Measurements from ENCODE around the gene RNASE8.
"Not testable (repeated sequence)": the region's sequence is repeated elsewhere in the genome, so short reads cannot be mapped to it uniquely, and the experiment has no call there.

RNASE8 gene, protein sequence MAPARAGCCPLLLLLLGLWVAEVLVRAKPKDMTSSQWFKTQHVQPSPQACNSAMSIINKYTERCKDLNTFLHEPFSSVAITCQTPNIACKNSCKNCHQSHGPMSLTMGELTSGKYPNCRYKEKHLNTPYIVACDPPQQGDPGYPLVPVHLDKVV

DNA sequence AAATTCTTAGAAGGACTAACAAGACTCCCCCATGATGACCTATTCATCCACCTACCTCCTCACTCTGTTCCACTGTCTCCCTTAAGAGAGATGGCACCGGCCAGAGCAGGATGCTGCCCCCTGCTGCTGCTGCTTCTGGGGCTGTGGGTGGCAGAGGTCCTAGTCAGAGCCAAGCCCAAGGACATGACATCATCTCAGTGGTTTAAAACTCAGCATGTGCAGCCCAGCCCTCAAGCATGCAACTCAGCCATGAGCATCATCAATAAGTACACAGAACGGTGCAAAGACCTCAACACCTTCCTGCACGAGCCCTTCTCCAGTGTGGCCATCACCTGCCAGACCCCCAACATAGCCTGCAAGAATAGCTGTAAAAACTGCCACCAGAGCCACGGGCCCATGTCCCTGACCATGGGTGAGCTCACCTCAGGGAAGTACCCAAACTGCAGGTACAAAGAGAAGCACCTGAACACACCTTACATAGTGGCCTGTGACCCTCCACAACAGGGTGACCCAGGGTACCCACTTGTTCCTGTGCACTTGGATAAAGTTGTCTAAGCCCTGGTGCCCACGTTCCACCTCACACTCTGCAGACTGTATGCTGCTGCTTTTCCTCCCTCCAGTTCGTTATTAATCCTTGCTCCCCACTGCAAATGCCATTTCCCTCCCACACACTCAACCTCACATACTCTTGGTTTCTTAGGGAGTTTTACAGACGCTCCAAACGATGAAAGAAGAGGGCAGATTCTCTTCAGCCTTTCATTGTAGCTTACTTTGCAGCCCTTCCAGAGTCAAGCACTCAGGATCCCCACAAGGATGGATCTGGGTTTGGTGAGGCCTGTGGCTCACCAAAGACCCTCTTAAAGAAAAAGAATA is at the start of gene RNASE8:
TSS of gene RNASE8 (plus strand) at position 20 of the 873 bp plus-strand sequence. CDS start at position 91, 71 bp downstream.
- no peak for DNase-seq

DNA sequence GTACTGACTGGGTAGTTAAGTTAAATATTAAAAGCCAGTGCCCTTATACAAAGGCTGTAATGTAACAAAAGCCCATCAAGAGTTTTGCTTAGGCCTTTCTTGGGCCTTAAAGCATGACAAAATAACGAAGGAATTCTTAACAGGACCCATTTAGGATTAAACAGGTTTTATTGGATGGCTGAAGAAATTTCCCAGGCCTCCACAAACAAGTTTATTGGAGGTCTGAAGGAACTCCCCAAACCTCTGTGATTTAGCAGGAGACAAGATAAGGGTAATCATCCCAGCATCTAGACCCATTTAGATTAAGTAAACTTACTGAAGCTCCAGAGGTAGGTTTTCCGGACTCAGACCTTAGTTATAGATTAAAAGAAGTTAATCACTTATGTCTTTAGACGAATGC is 47.9 kb upstream of the RNASE8 start:
- not testable (repeated sequence) for DNase-seq

DNA sequence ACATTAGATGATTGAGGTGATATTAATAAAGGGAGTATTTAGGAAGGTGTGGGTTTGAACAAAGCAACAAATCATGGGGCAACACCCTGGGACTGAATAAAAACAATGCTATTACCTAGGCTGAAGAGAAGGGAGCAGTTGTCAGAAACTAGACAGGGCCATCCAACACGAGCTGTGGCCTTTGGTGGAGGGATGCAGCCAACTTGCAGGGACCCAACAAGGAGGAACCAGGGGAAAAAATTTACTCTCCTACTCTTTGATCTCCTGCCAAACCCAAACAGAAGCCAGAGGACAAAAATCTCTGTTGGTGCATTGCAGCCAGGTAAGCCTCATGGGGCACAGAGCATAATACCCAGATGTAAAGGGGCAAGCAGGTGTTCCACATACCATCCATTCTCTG is 46.5 kb upstream of the RNASE8 start:
- DNase-seq, result no peak

DNA sequence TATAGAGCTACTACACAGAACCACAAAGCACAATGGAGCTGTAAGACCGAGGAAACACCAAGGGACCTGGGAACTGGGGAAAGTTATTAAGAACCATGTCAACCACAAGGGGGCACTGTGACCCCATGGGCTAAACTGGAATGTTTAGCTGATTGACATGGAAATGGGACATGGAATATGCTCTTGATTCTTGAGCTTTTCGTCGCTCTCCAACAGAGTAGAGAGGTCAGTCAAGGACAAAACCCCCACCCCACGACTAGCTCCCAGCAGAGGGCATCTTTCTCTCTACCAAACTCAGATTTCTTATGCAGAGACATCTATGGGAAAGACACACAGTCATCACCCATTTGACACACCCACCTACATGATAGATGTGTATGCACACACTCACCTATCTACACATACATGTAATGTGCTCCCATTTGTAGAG is 42.8 kb upstream of the RNASE8 start:
- peak; percentile 91 for DNase-seq

DNA sequence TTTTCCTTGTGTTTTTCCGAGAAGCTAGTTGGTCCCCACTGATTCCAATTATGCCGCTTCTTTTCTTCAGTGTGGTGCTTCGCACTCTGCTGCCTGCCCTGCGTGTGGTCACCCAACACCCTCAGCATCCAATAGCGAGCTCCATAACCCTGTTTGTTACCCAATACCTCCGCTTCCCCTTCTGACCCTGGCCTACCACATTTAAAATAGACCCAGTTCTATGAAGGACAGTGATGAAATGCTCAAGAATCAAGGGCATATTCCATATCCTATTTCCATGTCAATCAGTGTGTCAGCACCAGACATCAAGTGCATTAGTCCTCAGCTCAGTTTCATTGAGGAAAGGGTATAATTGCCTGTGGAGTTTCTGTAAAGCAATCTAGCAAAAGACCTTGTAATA is 42.3 kb upstream of the RNASE8 start:
- no peak for DNase-seq

DNA sequence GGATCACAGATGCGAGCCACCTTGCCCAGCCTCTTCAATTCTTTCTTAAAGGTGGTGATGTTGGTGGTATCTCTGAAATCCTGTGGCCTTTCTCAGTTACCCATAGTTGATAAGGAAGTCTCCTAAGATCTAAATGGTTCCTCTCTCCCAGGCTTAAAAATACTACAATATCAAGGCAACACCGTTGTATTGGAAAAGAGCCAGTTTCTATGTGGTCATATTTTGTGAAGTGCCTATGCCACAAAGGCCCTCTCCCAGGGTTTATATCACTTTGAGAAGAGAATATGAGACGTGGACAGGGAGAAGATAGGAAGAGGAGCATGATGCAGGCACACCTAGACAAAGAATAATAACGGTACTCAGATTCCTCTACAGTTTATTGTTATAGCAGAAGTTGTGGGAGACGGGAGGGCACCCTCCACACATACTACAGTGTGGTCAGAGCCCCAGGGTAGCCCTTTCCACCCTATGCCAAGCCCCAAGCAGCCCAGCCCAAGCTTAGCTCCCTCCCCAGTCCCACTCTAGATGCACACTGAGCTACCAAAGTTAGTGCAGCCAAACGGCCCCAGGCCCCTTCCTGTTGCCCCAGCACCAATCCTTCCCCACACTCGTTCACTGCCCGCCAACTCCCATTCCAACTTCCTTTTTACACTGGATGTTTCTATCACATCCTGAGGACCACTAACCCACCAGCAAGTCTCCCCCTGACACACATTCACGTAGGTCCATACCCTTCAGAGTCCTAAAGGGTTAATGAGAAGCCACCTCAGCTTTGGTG is 41.0 kb upstream of the RNASE8 start:
- DNase-seq, result no peak

DNA sequence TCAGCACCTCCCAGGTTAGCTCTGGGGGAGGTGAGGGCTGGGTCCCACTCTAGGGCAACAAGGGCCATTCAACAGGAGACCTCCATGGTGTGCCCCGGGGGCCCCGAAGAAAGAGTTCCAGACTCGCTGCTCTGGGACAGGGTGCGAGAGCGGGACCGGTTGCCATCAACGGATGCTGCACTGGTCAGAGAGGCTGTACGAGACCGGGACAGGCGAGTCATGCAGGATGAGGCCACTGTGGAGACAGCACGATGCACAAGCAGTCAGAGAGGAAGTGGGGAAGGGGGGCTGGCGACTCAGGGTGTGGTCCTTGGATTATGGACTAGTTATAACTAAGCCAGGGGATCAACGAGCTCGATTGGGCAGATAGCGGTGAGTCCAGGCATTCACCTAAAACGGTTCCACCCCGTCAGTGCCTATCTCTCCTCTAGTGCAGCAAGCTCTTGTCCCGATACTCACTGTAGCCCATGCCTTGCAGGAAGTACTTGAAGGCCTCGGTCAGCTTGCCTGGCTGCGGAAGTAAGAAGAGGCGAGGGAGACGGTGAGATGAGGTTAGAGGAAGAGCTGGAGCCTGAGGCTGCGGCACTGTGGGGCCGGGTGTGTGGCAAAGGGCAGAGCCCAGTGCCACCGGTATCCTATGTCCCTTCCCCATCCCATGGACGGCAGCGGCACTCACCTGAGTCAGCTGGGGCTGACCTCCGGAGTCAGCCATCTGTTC is 39.9 kb upstream of the RNASE8 start:
- DNase-seq, result no peak

DNA sequence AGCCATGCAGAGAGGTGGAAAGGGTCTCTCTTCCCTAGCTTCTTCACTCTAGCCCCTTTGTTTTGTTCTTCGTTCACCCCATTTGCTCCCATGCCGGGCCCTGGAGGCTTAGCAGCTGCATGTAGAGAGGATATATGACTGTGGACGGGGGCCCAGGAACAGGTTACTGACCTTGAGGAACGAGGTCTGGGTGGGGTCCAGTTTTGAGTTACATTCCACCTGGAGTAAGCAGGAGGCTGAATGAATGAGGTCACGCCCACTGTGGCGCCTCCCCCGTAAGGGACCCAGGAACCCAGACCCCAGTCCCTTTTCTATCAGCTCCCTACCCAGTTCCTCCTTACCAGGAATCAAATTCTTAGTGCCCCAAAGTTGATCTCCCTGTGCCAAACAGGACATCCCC is 39.3 kb upstream of the RNASE8 start:
- no peak for DNase-seq

DNA sequence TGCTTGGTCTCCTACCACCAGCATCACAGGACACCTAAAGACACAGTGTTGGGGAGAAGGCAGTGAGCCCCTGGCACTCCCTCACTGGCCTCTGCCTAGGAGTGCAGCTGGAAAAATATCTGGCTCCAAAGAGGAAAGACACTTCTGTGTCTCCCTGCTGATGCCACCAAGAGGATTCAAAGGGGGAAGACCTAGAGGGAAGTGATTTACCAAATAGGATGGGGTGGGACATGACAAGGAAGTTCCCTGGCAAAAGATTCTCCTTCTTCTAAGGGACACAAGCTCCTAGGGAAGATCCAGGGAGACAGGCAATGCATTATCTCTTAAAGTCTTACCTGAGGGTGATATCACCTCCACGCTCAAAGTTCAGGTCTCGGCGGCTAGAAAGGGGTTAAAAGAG is 38.8 kb upstream of the RNASE8 start:
- DNase-seq, result no peak

DNA sequence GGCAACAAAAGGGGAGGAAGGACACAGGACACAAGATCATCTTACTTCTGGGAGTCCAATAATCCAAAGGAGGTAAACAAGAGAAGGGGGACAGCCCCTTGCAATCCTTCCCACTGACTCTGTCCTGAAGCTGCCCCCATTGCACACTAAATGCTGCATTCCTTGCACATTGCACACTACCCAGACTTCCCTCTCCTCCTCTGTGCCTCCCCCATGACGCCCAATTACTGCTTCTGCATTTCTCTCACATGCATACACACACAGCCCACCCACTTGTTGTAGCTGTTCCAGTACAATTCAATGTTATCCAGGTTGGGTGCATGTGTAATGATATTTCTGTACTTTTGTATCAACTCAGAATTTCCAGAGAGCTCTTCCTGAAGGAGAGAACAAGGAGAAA is 38.3 kb upstream of the RNASE8 start:
- DNase-seq, result no peak

DNA sequence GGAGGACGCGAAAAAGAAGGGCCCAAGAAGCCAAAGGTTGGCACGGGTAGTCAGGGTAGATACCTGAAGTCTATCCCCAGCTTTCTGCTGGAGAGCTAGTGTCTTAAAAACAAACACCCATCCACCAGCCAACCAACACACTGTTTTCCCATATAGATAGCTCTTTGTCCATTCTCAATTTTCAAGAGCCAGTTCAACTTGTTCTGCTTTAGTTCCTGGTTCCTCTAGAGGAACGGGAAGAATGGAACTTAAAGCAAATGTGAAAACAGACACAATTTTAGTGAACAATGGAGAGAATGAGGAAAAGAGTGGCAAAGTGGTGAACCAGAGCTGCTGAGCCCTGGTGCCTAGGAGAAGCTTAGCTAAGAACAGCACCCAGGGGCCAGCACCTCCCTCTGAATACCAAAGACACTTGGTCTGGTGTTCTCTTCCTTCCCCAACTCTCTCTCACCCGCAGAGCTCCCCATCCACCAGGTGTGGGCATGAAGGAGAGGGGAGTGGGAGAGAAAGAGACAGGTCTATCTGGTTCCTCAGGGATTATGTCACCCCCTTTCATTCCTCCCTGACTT is 36.6 kb upstream of the RNASE8 start:
- DNase-seq, result no peak

DNA sequence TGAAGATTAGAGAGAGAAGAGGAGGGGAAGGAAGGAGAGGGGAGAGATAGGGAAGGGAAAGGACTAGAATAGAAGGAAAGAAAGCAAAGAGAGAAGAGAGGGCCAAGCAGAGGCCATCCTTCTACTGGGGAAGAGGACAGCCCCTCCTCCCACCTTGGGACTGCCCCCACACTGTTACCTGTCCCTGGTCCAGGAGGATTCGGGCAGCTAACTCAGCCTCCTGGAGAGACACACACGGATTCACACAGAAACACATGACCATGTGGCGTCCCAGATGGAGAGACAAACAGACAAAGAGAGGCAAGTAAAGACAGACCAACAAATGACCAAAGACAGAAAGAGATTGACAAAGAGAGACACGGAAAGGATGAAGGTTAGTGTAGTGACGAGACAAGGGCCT is 34.9 kb upstream of the RNASE8 start:
- DNase-seq, result no peak

DNA sequence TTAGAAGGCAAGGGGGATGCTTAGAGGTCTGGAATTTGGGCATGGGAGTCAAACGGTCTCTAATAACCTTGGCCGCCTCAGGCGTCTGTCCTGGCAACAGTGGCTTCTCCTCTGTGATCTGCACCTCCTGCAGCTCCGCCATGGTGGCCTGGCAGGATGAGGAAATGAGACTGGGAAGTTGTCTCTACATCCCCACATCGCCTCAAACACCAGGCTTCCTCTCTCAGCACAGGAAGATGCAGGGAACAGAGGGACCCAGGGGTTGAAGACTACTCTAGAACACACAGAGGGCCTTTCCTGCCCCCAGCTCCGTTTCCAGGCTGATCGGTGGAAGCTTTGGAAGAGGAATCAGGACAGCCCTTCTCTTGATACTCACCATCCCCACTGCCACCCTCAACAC is 34.4 kb upstream of the RNASE8 start:
- no peak for DNase-seq

DNA sequence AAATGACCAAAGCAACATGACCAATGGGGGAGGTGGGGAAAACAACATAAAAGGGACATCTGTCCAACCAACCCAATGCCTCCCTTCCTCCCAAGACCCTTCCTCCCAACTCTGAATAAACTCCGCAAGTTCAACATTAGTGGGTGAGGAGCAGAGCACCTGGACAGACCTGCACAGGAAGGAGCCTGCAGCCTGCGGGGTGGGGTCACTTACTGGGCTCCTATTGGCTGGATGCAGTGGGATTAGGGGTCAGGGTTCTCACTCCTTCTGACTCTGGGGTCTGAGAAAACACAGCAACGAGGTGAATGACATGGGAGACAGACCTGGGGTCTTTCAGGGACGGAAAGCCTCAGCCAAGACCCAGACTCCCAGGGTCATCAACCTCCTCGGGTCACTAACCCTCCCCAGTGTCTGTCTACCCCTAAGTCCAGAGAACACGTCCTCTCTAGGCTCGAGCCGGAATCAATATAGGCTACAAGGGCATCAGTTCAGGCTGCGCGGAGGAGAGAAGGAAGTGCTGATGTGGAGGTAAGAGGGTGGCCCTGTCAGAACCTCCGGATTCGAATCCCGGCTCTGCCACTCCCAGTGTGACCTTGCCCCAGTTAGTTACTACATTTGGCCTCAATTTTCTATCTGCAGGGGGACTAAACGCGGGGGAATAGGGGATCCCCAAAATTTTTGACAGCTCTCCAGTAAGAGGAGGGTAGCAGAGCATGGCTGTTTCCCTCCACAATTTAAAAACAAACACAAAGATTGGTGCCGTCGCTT is 33.6 kb upstream of the RNASE8 start:
- peak; percentile 53 for DNase-seq

DNA sequence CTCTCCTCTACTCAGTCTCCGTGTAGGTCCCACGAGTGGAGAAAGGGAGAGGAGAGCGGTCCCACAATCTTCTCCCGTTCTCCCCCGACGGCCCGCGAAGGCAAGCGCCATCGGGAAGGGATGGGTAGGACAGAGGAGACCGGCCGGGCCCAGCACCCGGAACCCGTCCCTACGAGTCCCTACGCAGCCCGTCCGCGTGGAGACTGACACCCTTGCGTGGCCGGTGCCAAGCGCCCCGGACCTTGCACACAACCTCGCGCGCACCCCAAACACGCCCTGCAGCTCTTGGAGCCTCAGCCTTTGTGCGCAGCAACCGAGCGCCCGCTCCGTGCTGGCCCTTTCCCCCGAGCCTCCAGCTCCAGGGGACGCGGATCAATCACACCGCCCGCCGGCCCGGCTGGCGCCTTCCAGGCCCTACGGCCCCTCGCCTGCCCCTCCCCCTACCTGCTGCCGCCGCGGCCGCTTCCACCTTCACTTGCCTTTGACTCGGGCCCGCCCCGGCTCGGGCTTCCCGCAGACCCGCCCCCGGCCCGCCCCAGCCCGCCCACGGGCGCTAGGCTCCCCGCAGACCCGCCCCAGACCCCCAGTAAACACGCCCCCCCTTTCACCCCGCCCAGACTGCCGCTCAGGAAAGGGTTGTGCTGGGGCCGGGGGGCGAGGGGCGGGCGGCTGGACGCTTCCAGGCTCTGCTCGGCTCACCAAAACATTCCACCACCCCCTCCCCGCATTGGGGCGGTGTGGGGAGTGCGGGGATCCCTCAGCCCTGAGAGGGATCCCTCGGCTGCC is 32.8 kb upstream of the RNASE8 start, which contains the start of gene NDRG2:
TSS of gene NDRG2 (minus strand) at position 477 of the 786 bp plus-strand sequence. CDS start 1,746 bp downstream, outside the sequence.
- DNase-seq, result peak; percentile 90

DNA sequence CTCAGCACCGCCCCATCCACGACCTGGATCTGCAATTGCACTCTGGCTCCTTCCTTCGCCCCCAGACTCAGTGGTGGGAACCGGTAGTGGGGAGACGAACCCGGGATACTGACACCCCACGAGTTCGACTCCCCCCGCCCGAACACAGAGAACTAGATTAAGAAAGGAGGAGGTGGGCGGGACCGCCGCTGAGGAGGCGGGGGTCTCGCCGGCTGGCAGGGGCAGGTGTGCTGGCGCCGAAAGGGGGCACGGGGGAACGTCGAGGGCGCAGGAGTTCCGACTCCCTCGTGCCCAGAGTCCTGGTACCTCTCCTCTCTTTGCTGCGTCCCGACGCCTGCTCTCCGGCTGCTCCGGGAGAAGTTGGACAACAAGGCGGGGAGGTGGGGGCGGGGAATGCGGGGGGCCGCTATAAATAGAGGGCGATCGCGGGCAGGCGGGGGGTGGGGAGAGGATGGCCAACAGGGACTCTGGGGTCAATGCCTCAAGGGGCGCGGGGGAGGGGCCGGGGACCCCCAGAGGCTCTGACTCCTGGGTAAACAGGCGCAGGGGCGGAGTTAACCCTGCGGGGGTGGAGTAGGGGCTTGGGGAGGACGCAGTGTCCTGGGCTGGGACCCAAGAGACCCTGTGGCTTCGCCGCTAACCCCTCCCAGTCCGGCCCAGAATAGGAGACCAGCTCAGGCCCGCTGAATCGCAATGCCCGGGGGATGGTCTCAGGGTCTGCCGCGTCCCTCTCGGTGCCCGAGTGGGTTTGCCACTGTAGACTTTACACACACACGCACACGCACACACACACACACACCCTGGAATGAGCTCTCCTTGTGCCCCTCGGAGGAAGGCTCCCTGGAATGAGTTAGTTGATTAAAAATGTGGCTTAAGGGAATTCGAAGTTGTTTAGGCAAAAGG is 32.0 kb upstream of the RNASE8 start:
- DNase-seq, result no peak

DNA sequence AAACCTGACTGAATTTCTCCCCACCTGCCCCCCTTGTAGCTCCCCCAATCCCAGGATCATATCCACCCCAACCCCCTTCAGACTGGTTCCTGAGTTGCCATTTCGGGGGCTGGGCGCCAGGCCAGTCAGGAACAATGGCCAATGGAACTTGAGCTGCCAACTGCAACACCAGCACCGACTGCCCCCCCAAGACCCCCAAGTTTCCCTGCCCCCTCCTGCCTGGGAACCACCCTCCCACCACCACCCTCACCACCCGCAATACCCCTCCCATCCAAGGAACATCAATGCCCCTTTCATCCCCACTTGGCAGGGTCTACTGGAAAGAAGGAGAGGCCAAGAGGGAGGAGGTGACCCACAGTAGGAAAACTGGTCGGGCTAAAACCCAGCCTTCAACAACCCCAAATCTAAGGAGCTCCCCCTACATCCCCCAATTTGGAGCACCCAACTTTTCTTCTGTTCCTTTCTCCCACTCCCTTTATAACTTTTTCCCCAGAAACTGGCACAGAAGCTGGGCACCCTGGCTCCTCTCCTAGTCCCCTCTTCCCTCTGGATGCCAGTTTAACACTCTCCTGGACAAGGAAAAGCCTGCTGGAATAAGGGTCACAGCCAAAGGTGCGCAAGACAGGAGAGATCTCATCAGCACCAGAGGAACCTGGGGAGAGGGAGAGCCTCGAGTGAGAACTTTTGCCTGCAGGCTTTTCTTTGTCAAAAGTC is 31.2 kb upstream of the RNASE8 start:
- DNase-seq, result no peak

DNA sequence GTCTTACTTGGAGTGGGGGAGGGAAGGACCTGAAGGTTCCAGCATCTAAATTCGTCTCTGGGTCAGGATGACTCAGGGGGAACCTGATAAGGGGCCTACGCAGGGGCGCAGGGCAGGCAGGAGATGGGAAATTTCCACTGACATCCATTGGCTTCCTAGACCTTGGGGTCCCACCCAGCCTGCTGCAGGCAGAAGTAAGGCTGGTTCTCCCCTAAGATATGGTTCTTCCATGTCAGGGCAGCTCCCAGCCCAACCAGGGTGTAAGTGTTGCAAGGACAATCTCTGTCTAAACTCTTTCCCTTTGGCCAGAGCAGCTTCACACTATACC is 30.7 kb upstream of the RNASE8 start:
- DNase-seq, result no peak

DNA sequence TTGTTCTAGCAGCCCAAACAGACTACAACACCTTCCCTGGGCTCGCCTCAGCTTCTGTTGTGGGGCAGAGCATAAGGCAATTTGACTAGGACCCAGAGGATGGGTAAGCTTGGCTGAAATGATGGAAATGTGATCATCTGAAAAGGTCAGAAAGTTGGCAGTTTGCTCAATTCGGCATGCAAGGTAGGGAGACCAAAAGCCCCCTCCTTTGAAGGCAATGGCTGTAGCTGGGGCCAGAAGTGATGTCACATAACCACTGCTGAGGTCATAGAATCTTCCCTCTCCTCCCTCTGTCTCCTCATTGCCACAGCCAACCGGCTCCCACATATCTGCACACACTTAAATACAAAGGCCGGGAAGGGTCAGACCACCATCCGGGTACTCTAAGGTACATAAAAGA is 27.7 kb upstream of the RNASE8 start, which contains the start of gene TPPP2:
TSS of gene TPPP2 (plus strand) at position 301 of the 400 bp plus-strand sequence. CDS start 365 bp downstream, outside the sequence.
- DNase-seq, result no peak

All from CD4-positive, alpha-beta T cell treated with Interleukin-17A for 4 hours (primary cell).